Measurements from ENCODE around the gene ZNF160. TPM values are rescaled to one million over a fixed set of nuclear protein-coding genes. Genes with fewer than 3 reads are reported as not detected.

The ZNF160 gene
- total and polyA plus RNA-seq, 2 of the 8 experiments (the other 6 are each of a cell fraction or from before 2014, with no cell fraction given) = 15.8 to 31.2 TPM

GRCh38 chr19:53131727-53132126, 28.5 kb upstream of the ZNF160 start (continued):
- TF ChIP-seq TBP (IDR thresholded peaks at IDR 0.05; ENCODE audit: low read depth, low read length) = no peak
- TF ChIP-seq CBX8 (IDR thresholded peaks at IDR 0.05; ENCODE audit: borderline replicate concordance, low read depth, low read length) = no peak
- TF ChIP-seq KDM5A (IDR thresholded peaks at IDR 0.05; ENCODE audit: low read length) = no peak
- no peak for TF ChIP-seq ATF2 (IDR thresholded peaks at IDR 0.05; ENCODE audit: low read length)
- no peak for TF ChIP-seq NANOG (IDR thresholded peaks at IDR 0.05; ENCODE audit: insufficient read depth, low read depth, low read length, poor library complexity, severe bottlenecking)
- TF ChIP-seq RXRA (IDR thresholded peaks at IDR 0.05; ENCODE audit: insufficient read depth, low read depth, low read length) = no peak

All from H1 (cell line).